ENCODE data around the gene ADD1.

ADD1 gene

DNA sequence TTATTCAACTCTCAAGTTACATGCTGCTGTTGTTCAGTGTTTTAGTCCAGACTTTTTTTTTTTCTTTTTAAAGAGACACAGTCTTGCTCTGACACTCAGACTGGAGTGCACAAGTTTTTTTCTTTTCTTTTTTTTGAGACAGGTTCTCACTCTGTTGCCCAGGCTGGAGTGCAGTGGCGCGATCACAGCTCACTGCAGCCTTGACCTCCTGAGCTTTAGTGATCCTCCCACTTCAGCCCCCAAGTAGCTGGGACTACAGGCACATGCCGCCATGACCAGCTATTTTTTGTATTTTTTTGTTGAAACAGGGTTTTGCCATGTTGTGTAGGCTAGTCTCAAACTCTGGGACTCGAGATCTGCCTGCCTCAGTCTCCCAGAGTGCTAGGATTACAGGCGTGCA is 11.9 kb downstream of the ADD1 start:
- H3K27ac ChIP-seq: no peak overlapping the region
- DNase-seq (ENCODE audit: low read depth, low spot score): no peak

- DNase-seq (ENCODE audit: low read depth, low spot score): no peak
These were observed 12.6 kb downstream of the ADD1 start for GRCh38 chr4:2856266-2856665.

DNA sequence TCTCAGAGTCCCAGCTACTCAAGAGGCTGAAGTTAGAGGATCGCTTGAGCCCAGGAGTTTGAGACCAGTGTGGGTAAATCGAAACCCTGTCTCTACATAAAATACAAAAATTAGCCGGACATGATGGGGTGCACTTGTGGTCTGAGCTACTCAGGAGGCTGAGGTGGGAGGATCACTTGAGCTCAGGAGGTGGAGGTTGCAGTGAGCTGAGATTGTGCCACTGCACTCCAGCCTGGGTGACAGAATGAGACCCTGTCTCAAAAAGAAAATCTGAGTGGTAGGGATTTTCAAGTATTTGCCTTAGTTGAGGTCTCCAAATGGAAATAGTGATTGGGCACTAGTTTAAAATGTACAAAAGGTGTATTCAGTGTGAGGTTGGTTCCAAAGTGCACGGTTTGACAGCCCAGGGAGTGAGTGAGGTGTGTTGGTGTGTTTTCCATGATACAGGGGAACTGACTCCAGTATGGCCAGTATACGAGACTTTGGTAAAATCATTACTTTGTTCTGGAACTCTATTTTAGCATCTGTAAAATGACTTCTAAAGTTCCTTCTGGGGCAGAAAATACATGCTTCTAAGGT is 13.8 kb downstream of the ADD1 start:
- H3K27ac ChIP-seq: no peak overlapping the region
- DNase-seq (ENCODE audit: low read depth, low spot score): no peak

More at GRCh38 chr4:2856266-2856665, 12.6 kb downstream of the ADD1 start:
- no peak overlapping the region for H3K27ac ChIP-seq

DNA sequence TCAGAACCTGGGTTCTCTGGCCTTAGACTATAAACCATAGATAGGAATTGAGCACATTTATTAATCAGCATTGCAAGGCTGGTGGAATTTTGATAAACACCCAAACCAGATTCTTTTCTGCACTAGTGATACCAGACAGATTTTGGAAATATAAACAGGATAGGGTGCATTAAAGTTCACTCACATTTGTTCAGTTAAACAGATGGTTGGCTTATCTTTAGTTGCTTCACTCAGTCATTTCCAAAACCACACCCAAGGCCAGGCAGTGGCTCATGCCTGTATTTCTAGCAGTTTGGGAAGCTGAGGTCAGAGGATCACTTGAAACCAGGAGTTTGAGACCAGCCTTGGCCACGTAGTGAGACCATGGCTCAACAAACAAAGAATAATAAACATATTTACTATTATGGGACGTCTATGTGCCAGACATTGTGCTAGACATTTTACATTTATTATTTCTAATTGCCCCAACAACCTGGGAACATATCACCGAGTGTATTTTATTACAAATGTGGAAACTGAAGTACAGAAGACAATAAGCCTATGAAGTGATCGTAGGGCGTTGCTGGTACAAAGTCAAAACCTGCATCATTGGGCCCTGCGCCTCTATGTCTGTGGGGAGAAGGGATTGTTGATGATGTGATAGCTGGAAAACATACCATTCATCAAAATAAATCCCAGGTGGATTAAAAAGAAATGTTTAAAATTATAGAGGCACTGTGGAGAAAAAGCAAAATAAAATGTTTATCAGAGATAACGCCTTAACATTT is 15.0 kb downstream of the ADD1 start:
- no peak for DNase-seq (ENCODE audit: low read depth, low spot score)
- H3K27ac ChIP-seq: no peak overlapping the region

GRCh38 chr4:2859514-2859913 is 15.9 kb downstream of the ADD1 start:
- no peak for DNase-seq (ENCODE audit: low read depth, low spot score)
- H3K27ac ChIP-seq: no peak overlapping the region

DNA sequence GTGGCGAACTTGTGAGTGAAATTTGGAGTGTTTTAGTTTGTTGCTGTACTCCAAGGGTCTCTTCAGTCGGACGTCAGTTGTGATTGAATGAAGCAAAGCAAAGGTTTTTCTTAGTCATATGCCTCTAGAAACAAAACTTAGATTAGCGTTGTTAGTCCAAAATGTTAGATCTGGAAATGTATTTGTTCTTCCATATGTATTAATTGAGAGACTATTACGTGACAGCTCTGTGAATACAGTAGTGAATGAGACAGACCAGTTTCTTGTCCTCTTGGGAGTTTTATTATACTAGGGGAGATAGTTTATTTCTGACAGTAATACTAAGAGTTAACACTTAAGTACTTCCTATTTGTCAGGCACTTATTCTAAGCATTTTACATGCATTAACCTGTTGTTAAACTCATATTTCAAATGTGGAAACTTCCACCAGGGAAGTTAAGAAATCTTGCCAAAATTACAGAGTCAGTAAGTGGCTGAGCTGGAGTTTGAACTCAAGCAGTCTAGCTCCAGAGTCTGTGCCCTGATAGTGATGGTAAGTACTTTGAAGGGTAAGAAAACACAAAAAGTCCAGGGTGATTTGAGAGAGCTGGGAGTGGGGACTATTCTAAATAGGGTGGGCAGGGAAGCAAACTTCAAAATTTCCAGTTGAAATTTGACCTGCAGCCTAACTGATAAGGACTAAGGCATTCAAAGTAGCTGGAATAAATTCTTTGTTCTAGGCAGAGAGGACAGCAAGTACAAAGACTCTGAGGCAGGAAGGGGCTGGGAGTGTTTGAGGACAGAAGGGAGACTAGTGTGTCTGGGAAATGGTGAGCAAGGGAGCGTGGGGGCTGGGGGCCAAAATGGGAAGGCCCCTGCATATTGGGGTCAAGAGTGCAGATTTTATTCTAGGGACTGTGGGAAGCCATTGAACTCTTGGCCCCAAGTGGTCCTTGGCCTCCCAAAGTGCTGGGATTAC is 17.0 kb downstream of the ADD1 start:
- H3K27ac ChIP-seq: no peak overlapping the region

GRCh38 chr4:2861631-2862436 is 18.2 kb downstream of the ADD1 start:
- H3K27ac ChIP-seq: no peak overlapping the region
- no peak for DNase-seq (ENCODE audit: low read depth, low spot score)

More for the DNA sequence above, 17.0 kb downstream of the ADD1 start:
- no peak for DNase-seq (ENCODE audit: low read depth, low spot score)

DNA sequence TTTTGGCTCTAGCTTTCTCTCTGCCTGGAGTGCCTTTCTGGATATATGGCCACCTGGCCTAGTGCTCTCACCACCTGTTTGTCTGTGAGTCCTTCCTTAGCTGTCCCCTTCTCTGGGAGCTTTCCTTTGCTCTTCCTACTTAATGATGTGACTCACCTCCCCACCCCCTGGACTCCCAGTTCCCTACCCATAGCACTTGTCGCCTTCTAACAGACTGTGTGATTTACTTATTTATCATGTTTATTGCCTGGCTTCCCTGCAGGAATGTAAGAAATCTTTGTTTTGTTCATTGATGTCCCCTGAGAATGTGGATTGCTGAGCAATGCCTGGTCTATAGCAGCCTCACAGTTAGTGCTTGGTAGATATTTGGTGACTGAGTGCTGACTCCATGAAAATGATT is 18.9 kb downstream of the ADD1 start:
- DNase-seq (ENCODE audit: low read depth, low spot score): no peak
- no peak overlapping the region for H3K27ac ChIP-seq

GRCh38 chr4:2863649-2864048 is 20.0 kb downstream of the ADD1 start:
- no peak for DNase-seq (ENCODE audit: low read depth, low spot score)
- H3K27ac ChIP-seq: no peak overlapping the region

DNA sequence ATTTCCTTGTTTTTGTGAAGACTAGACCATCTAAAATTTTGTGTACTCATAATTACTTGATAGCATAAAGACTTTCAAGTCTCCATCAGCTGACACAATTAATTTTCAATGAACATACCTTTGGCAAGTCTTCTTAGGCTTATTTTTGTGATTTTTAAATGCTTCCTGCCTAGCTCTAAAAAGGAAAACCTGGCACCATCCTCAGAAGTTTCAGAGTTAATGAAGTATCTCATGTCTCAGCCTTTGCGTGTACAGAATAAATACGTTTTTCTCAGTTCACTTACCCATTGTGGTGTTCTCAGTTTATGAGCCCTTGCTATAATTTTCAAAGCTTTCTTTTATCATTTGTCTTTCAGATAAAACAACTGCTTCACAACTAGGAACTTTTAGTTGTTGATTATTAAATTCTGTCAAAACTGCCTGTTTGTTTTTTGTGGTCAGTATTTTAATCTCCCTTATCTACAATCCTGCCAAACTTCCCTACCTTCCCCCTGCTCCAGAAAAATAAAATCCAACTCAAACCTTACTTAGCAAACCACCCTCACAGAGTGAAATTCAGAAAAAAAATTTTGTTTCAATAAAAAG is 21.6 kb downstream of the ADD1 start:
- no peak overlapping the region for H3K27ac ChIP-seq
- DNase-seq (ENCODE audit: low read depth, low spot score): no peak

DNA sequence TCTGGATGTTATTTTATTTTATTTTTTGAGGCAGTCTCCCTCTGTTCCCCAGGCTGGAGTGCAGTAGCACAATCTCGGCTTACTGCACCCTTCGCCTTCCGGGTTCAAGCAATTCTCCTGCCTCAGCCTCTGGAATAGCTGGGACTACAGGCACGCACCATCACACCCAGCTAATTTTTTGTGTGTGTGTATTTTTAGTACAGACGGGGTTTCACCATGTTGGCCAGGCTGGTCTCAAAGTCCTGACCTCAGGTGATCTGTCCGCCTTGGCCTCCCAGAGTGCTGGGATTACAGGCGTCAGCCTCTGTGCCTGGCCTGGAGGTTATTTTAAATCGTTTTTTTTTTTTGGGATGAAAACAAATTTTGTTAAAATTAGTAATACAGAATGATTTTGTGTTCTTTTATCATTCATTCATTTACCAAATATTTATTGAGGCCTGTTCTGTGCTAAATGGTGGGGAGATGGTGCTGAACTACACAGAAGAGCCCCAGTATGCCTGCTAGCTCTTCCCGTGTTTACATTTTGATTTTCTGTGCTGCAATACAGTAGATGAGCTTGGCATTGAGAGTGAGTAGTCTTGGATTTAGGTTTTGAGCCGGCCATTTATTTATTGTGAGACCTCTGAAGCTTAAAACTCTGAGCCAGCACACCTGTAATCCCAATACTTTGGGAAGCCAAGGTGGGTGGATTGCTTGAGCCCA is 22.7 kb downstream of the ADD1 start:
- DNase-seq (ENCODE audit: low read depth, low spot score): no peak
- H3K27ac ChIP-seq: no peak overlapping the region

DNA sequence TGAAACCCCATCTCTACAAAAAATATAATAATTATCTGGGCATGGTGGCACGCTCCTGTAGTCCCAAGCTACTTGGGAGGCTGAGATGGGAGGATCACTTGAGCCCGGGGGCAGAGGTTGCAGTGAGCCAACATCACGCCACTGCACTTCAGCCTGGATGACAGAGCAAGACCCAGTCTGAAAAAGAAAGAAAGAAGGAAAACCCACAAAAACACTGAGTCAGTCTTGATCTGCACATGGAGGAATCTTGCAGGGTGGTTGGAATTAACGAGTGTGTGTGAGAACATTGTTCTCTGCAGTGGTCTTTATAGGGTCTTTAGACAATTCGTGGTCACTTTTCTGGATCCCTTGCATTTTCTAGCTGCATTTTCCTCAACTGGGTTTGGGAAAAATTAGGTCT is 23.2 kb downstream of the ADD1 start:
- H3K27ac ChIP-seq: no peak overlapping the region
- no peak for DNase-seq (ENCODE audit: low read depth, low spot score)

DNA sequence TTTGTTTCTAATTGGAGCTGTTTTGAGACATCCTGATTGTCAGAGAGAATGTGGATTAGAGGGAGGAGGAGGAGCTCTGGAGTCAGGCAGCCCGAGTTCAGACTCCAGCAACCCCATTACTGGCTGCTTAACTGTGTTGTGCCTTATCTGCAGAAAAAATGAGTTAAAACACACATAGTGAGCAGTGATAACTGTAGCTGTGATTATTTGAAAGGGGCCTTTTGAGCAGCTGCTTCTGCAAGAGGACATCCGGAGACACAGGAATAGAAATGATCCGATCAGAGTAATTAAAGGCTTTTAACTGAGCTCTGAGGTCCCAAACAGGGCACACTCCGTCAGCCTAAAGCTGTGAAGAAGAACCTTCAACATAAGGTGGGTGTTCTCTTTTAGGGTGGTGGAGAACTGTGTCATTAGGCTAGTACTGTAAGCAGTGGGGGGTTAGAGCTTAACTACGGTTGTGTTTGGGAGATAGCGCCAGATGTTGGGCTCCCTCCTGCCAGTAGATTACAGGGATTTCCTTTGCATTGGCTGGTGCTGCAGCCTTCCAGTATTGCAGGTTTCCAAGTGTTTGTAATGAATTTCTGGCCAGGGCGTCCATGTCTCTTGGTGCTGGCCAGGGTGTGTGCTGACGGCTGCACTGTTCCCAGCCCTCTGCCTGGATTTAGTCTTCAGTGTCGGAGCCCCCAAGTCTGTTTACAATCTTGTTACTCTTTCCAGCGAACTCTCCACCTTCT is 24.3 kb downstream of the ADD1 start:
- no peak overlapping the region for H3K27ac ChIP-seq
- no peak for DNase-seq (ENCODE audit: low read depth, low spot score)

- DNase-seq (ENCODE audit: low read depth, low spot score): no peak
- H3K27ac ChIP-seq: no peak overlapping the region
These were observed 25.3 kb downstream of the ADD1 start for GRCh38 chr4:2868877-2869487.

- DNase-seq (ENCODE audit: low read depth, low spot score): no peak
- H3K27ac ChIP-seq: no peak overlapping the region
These were observed 26.0 kb downstream of the ADD1 start for GRCh38 chr4:2869659-2870058.

GRCh38 chr4:2870082-2870481 is 26.4 kb downstream of the ADD1 start:
- no peak for DNase-seq (ENCODE audit: low read depth, low spot score)
- H3K27ac ChIP-seq: no peak overlapping the region

DNA sequence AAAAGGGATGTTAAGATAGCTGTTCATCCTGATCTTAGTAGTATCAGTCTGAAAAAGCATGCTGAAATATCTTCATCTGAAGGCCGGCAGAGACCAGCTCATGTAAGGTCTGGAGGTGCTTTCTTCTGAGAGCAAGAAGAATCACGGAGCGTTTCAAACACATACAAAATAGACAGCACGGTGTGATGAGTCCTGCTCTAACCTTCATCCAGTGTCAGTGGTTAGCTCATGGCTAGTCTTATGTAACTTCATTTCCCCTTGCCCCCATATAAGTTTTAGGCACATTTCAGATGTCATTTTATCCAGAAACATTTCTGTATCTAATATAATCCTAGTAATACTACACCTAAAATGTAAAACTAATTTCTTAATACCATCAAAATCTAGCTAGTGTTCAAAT is 27.8 kb downstream of the ADD1 start:
- DNase-seq (ENCODE audit: low read depth, low spot score): no peak
- H3K27ac ChIP-seq: no peak overlapping the region

DNA sequence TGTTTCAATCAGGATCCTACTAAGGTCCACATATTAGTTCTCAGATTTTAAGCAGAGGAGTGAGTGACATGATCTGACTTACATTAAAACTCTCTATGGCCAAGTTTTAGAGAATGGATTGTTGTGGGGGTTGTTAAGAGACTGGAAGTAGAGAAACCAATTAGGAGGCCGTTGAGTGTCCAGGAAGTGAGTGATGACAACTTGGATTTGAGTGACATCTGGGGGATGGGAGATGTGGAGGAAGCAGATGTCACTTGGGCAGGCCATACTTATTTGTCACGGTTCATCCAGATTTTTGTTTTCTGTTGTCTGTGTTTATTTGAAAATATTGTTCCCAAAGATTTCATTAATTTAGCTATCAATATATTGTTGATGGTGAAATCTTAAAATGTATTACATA is 28.3 kb downstream of the ADD1 start:
- H3K27ac ChIP-seq: no peak overlapping the region
- no peak for DNase-seq (ENCODE audit: low read depth, low spot score)

Measured in epithelial cell of prostate (primary cell).